Measurements from ENCODE around the gene OTX2.

The OTX2 gene

GRCh38 chr14:56846970-56847930 is 37.0 kb upstream of the OTX2 start:
- no peaks in the 10 kb centered on the region for H3K36me3 ChIP-seq (ENCODE audit: control insufficient read depth, insufficient read depth, low read length)
- H3K23ac ChIP-seq (ENCODE audit: low read length) = no peak overlapping the region
- H2AK5ac ChIP-seq (ENCODE audit: low read length) = no peak overlapping the region
- H3K9ac ChIP-seq (ENCODE audit: low read length) = no peak overlapping the region
- peak overlapping the region; percentile 47 for H3K56ac ChIP-seq (ENCODE audit: low read length)
- no peak overlapping the region for H2BK5ac ChIP-seq (ENCODE audit: low read length)
- H3K4me2 ChIP-seq (ENCODE audit: low read length) = no peak overlapping the region
- no peak overlapping the region for H3K4ac ChIP-seq (ENCODE audit: low read depth, low read length)
- H3K79me1 ChIP-seq (ENCODE audit: low read length) = no peaks in the 10 kb centered on the region
- no CpG with 5 or more reads among the region's 11 CpGs for WGBS (ENCODE audit: extremely low coverage, insufficient coverage, low lambda C conversion rate)
- DNase-seq = peak; percentile 54
- no peak overlapping the region for H2BK15ac ChIP-seq (replicated peaks; ENCODE audit: low read depth)
- H4K8ac ChIP-seq (ENCODE audit: low read depth, low read length) = no peak overlapping the region
- H3K27me3 ChIP-seq (ENCODE audit: insufficient read depth, low read length, poor library complexity) = peaks cover 25% of the 10 kb centered on the region
- peak overlapping the region; percentile 0 for H3K18ac ChIP-seq (ENCODE audit: low read length)
- H3K27ac ChIP-seq (ENCODE audit: low read depth, low read length) = peak overlapping the region; percentile 4
- peaks cover 10% of the 10 kb centered on the region for H3K4me1 ChIP-seq (ENCODE audit: control insufficient read depth, low read depth, low read length)
- no peaks in the 10 kb centered on the region for H3K79me2 ChIP-seq (ENCODE audit: control insufficient read depth, insufficient read depth, low read length)
- H2BK120ac ChIP-seq (ENCODE audit: low read depth, low read length) = no peak overlapping the region
- no peak overlapping the region for H4K5ac ChIP-seq (ENCODE audit: low read length)
- H3K4me3 ChIP-seq (ENCODE audit: low read length) = no peak overlapping the region

DNA sequence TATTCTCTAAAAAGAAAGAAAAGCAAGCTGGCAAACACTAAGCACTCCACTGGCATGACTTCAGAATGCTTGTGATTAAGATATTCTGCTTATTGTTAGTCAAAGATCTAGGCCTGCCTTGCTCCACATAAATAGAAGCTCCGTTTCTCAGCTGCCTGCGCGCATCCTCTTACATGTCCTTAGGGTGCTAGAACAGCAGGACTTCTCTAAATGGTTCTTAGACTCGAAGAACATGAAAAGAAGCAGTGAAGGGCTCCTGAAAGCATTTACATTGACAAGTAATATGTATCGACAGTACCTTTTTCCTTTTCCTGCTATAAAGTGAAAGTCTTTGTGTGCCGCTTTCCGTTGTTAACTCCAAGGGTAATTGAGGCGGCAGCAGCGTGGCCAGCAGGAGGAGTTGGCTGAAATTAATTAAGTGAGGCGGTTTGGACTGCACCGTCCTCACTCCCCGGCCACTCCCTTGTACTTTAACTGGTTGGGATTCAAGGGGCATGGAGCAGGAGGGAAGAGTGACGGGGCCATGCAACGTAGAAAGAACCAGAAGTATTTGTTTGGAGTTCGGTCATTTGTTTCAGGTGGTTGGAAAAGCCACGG is 34.2 kb upstream of the OTX2 start:
- no CpG with 5 or more reads among the region's 16 CpGs for WGBS (ENCODE audit: extremely low coverage, insufficient coverage, low lambda C conversion rate)
- H2AK5ac ChIP-seq (ENCODE audit: low read length) = no peak overlapping the region
- DNase-seq = peak; percentile 41
- H3K79me1 ChIP-seq (ENCODE audit: low read length) = no peaks in the 10 kb centered on the region
- no peaks in the 10 kb centered on the region for H3K79me2 ChIP-seq (ENCODE audit: control insufficient read depth, insufficient read depth, low read length)
- H3K18ac ChIP-seq (ENCODE audit: low read length) = no peak overlapping the region
- no peak overlapping the region for H3K4me3 ChIP-seq (ENCODE audit: low read length)
- H2BK120ac ChIP-seq (ENCODE audit: low read depth, low read length) = no peak overlapping the region
- no peak overlapping the region for H3K4me2 ChIP-seq (ENCODE audit: low read length)
- no peak overlapping the region for H3K27ac ChIP-seq (ENCODE audit: low read depth, low read length)
- H4K5ac ChIP-seq (ENCODE audit: low read length) = no peak overlapping the region
- H3K56ac ChIP-seq (ENCODE audit: low read length) = no peak overlapping the region
- H3K9ac ChIP-seq (ENCODE audit: low read length) = no peak overlapping the region
- H3K27me3 ChIP-seq (ENCODE audit: insufficient read depth, low read length, poor library complexity) = peaks cover 25% of the 10 kb centered on the region
- peaks cover 10% of the 10 kb centered on the region for H3K4me1 ChIP-seq (ENCODE audit: control insufficient read depth, low read depth, low read length)
- H4K8ac ChIP-seq (ENCODE audit: low read depth, low read length) = no peak overlapping the region
- H3K4ac ChIP-seq (ENCODE audit: low read depth, low read length) = no peak overlapping the region
- H2BK5ac ChIP-seq (ENCODE audit: low read length) = no peak overlapping the region
- no peak overlapping the region for H3K23ac ChIP-seq (ENCODE audit: low read length)
- H2BK15ac ChIP-seq (replicated peaks; ENCODE audit: low read depth) = no peak overlapping the region
- no peaks in the 10 kb centered on the region for H3K36me3 ChIP-seq (ENCODE audit: control insufficient read depth, insufficient read depth, low read length)

GRCh38 chr14:56841611-56842010 is 31.3 kb upstream of the OTX2 start:
- no CpG with 5 or more reads among the region's 3 CpGs for WGBS (ENCODE audit: extremely low coverage, insufficient coverage, low lambda C conversion rate)
- H2BK15ac ChIP-seq (replicated peaks; ENCODE audit: low read depth) = no peak overlapping the region
- no peak overlapping the region for H3K4me3 ChIP-seq (ENCODE audit: low read length)
- no peak overlapping the region for H3K23ac ChIP-seq (ENCODE audit: low read length)
- H2BK120ac ChIP-seq (ENCODE audit: low read depth, low read length) = no peak overlapping the region
- peaks cover under 1% of the 10 kb centered on the region for H3K4me1 ChIP-seq (ENCODE audit: control insufficient read depth, low read depth, low read length)
- H3K18ac ChIP-seq (ENCODE audit: low read length) = no peak overlapping the region
- no peak overlapping the region for H2AK5ac ChIP-seq (ENCODE audit: low read length)
- H3K56ac ChIP-seq (ENCODE audit: low read length) = no peak overlapping the region
- H3K4me2 ChIP-seq (ENCODE audit: low read length) = no peak overlapping the region
- DNase-seq = no peak
- no peaks in the 10 kb centered on the region for H3K79me2 ChIP-seq (ENCODE audit: control insufficient read depth, insufficient read depth, low read length)
- H2BK5ac ChIP-seq (ENCODE audit: low read length) = no peak overlapping the region
- no peaks in the 10 kb centered on the region for H3K79me1 ChIP-seq (ENCODE audit: low read length)
- H3K27me3 ChIP-seq (ENCODE audit: insufficient read depth, low read length, poor library complexity) = peaks cover 22% of the 10 kb centered on the region
- no peak overlapping the region for H3K4ac ChIP-seq (ENCODE audit: low read depth, low read length)
- H3K36me3 ChIP-seq (ENCODE audit: control insufficient read depth, insufficient read depth, low read length) = no peaks in the 10 kb centered on the region
- H3K27ac ChIP-seq (ENCODE audit: low read depth, low read length) = no peak overlapping the region
- H3K9ac ChIP-seq (ENCODE audit: low read length) = no peak overlapping the region
- H4K8ac ChIP-seq (ENCODE audit: low read depth, low read length) = no peak overlapping the region
- H4K5ac ChIP-seq (ENCODE audit: low read length) = no peak overlapping the region

DNA sequence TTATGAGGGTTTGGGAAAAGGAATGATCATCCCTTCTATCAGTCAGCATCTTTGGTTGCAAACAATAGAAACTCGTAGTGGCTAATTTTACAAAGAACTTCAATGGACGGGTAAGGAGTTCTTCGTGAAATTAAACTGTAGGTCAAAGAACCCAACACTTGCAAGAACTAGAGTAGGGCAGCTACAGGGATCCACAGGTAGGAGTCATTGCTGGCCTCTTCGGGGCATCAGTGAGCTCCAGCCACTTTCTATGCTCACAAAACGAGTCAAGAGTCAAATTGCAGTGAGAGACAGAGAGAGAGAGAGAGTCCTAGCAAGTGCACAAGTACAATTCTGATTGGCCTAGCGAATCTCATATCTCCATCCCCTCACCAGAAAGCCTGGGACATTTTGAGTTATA is 29.9 kb upstream of the OTX2 start:
- no CpG with 5 or more reads among the region's 6 CpGs for WGBS (ENCODE audit: extremely low coverage, insufficient coverage, low lambda C conversion rate)
- Histone ChIP-seq H4K8ac (ENCODE audit: low read depth, low read length) (no peak overlapping the region), H3K79me2 (ENCODE audit: control insufficient read depth, insufficient read depth, low read length) (no peaks in the 10 kb centered on the region)

GRCh38 chr14:56829151-56829550 is 18.9 kb upstream of the OTX2 start:
- no peak overlapping the region for H3K4ac ChIP-seq (ENCODE audit: low read depth, low read length)
- 100% methylated on average over 1 of the region's 4 CpGs for WGBS (ENCODE audit: extremely low coverage, insufficient coverage, low lambda C conversion rate)

More for the DNA sequence above, 29.9 kb upstream of the OTX2 start:
- Histone ChIP-seq H4K5ac (ENCODE audit: low read length) (no peak overlapping the region), H3K4me1 (ENCODE audit: control insufficient read depth, low read depth, low read length) (no peaks in the 10 kb centered on the region), H3K4ac (ENCODE audit: low read depth, low read length) (no peak overlapping the region), H3K27ac (ENCODE audit: low read depth, low read length) (no peak overlapping the region), H3K36me3 (ENCODE audit: control insufficient read depth, insufficient read depth, low read length) (no peaks in the 10 kb centered on the region), H2AK5ac (ENCODE audit: low read length) (no peak overlapping the region), H3K9ac (ENCODE audit: low read length) (no peak overlapping the region), H3K18ac (ENCODE audit: low read length) (no peak overlapping the region), H2BK15ac (replicated peaks; ENCODE audit: low read depth) (no peak overlapping the region), H2BK5ac (ENCODE audit: low read length) (no peak overlapping the region), H3K27me3 (ENCODE audit: insufficient read depth, low read length, poor library complexity) (peaks cover 11% of the 10 kb centered on the region), H3K4me3 (ENCODE audit: low read length) (no peak overlapping the region), H3K56ac (ENCODE audit: low read length) (no peak overlapping the region), H2BK120ac (ENCODE audit: low read depth, low read length) (no peak overlapping the region), H3K23ac (ENCODE audit: low read length) (no peak overlapping the region), H3K79me1 (ENCODE audit: low read length) (no peaks in the 10 kb centered on the region), H3K4me2 (ENCODE audit: low read length) (no peak overlapping the region)
- DNase-seq = peak; percentile 10

More at GRCh38 chr14:56829151-56829550, 18.9 kb upstream of the OTX2 start:
- H3K18ac ChIP-seq (ENCODE audit: low read length) = no peak overlapping the region
- no peak overlapping the region for H2BK120ac ChIP-seq (ENCODE audit: low read depth, low read length)
- H4K5ac ChIP-seq (ENCODE audit: low read length) = no peak overlapping the region
- H2BK15ac ChIP-seq (replicated peaks; ENCODE audit: low read depth) = no peak overlapping the region
- H3K4me2 ChIP-seq (ENCODE audit: low read length) = no peak overlapping the region
- H2AK5ac ChIP-seq (ENCODE audit: low read length) = no peak overlapping the region
- H3K23ac ChIP-seq (ENCODE audit: low read length) = no peak overlapping the region
- no peaks in the 10 kb centered on the region for H3K36me3 ChIP-seq (ENCODE audit: control insufficient read depth, insufficient read depth, low read length)
- H3K56ac ChIP-seq (ENCODE audit: low read length) = no peak overlapping the region
- H3K9ac ChIP-seq (ENCODE audit: low read length) = no peak overlapping the region
- H3K4me3 ChIP-seq (ENCODE audit: low read length) = no peak overlapping the region
- no peak for DNase-seq
- H3K4me1 ChIP-seq (ENCODE audit: control insufficient read depth, low read depth, low read length) = no peaks in the 10 kb centered on the region
- no peak overlapping the region for H4K8ac ChIP-seq (ENCODE audit: low read depth, low read length)
- H3K79me2 ChIP-seq (ENCODE audit: control insufficient read depth, insufficient read depth, low read length) = no peaks in the 10 kb centered on the region
- no peak overlapping the region for H3K27ac ChIP-seq (ENCODE audit: low read depth, low read length)
- H3K27me3 ChIP-seq (ENCODE audit: insufficient read depth, low read length, poor library complexity) = no peaks in the 10 kb centered on the region
- H2BK5ac ChIP-seq (ENCODE audit: low read length) = no peak overlapping the region
- no peaks in the 10 kb centered on the region for H3K79me1 ChIP-seq (ENCODE audit: low read length)
